MCF 10A (cell line): ENCODE measurements around the gene MAPKAP1. TPM values are rescaled to one million over a fixed set of nuclear protein-coding genes. Genes with fewer than 3 reads are reported as not detected.

ENCODE experiments used
- BruUV-seq: library from RNA; stranded (reverse); fragments of 400-500 nt; replicated peaks from 2 replicates; lab custom pipeline; 2021; lab: Mats Ljungman, UMichigan
- CTCF ChIA-PET: fragments of 300-600 bp; sonication (Branson Sonifier 250); formaldehyde crosslinking; extraction: SDS; loops from one replicate; lab custom pipeline; 2021; ENCODE audit warnings: antibody characterized with exemption, inconsistent platforms; lab: Yijun Ruan, JAX
- POLR2A ChIA-PET: fragments of 300-600, 350-650 bp; sonication (Branson Sonifier 250); formaldehyde crosslinking; extraction: SDS; loops from one replicate; lab custom pipeline; 2020; ENCODE audit warnings: antibody characterized with exemption, inconsistent platforms; lab: Yijun Ruan, JAX
- DNase-seq: peaks from one replicate; pipeline ENCODE4 v3.0.0-alpha.2; 2018; ENCODE audit not compliant: unreplicated experiment
- H3K27ac Mint-ChIP-seq: one replicate; pipeline ENCODE4 v1.8.0; 2022; ENCODE audit warnings: mild to moderate bottlenecking, low read depth, mixed read lengths; ENCODE audit not compliant: unreplicated experiment
- H3K27me3 Mint-ChIP-seq: one replicate; pipeline ENCODE4 v1.8.0; 2022; ENCODE audit warnings: mixed read lengths; ENCODE audit not compliant: insufficient read depth, unreplicated experiment
- H3K36me3 Mint-ChIP-seq: one replicate; pipeline ENCODE4 v1.8.0; 2022; ENCODE audit warnings: mild to moderate bottlenecking, moderate library complexity, mixed read lengths; ENCODE audit not compliant: insufficient read depth, unreplicated experiment
- H3K4me1 Mint-ChIP-seq: one replicate; pipeline ENCODE4 v1.8.0; 2022; ENCODE audit warnings: mixed read lengths; ENCODE audit not compliant: insufficient read depth, unreplicated experiment
- H3K4me3 Mint-ChIP-seq: one replicate; pipeline ENCODE4 v1.8.0; 2022; ENCODE audit warnings: mild to moderate bottlenecking, moderate library complexity, mixed read lengths; ENCODE audit not compliant: unreplicated experiment
- H3K9me3 Mint-ChIP-seq: one replicate; pipeline ENCODE4 v1.8.0; 2022; ENCODE audit warnings: mixed read lengths; ENCODE audit not compliant: unreplicated experiment
- intact Hi-C: fragments of 100-400 bp; cut with micrococcal nuclease; formaldehyde crosslinking; loops from 2 replicates; pipeline ENCODE4 v1.14.1; 2022
- total RNA-seq: library from RNA; stranded (reverse); gene quantifications from 2 replicates; pipeline ENCODE4 v1.2.3, GENCODE V29; 2022
- TF ChIP-seq, protein P1 (sequence below): fragments of 200-600 bp; IDR thresholded peaks from one replicate; pipeline ENCODE4 v1.8.0; 2022; ENCODE audit warnings: antibody characterized with exemption, mild to moderate bottlenecking; ENCODE audit not compliant: unreplicated experiment

Gene MAPKAP1
- total RNA-seq, 1 experiment from 2014 or later = 74.9 TPM

DNA sequence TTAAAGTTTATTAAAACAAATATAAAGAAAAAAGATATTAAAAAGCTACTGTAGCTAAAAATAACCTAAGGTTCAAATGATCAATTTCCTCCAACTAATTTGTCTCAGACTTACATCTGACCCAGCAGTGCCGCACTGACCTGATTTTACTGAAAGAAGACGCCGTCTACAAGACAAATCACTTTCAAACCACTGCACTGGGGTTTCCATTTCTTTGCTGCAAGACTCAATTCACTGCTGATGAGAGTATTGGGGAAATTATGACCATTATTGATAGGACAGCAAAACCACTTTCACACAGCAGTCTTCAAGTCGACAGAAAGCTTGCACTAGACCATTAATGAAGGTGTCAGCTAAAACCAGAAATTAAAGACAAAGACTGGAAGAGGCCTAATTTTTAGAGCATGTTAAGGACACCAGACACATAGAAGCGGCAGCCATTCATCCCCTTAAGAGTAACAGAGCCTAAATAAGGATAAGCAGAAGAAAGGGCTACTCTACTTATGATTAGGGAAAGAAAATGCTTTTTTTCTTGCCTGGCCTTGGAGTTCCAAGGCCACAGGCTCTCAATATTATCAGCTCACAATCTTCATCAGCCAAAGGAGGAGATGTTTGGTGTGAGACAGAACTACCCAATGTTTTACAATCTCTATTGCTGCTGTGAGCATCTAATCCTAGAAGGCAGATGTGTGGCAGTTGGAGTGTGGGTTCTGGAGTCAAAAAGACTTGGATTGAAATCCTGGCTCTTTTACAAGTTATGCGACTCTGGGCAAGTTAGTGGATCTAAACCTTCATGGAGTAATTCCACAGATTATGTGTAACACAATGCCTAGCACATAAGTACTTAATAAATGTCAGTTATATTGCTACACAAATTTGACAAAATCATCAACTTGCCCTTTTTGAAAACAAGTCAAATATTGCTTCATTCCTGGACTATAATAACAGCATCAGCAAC lies 190.7 kb downstream of the MAPKAP1 start:
- Mint-ChIP-seq H3K27ac (no peak overlapping the region), H3K27me3 (no peaks in the 10 kb centered on the region), H3K4me3 (no peak overlapping the region), H3K9me3 (no peaks in the 10 kb centered on the region), H3K36me3 (peaks cover under 1% of the 10 kb centered on the region), H3K4me1 (peaks cover 12% of the 10 kb centered on the region)
- TF ChIP-seq, protein P1, sequence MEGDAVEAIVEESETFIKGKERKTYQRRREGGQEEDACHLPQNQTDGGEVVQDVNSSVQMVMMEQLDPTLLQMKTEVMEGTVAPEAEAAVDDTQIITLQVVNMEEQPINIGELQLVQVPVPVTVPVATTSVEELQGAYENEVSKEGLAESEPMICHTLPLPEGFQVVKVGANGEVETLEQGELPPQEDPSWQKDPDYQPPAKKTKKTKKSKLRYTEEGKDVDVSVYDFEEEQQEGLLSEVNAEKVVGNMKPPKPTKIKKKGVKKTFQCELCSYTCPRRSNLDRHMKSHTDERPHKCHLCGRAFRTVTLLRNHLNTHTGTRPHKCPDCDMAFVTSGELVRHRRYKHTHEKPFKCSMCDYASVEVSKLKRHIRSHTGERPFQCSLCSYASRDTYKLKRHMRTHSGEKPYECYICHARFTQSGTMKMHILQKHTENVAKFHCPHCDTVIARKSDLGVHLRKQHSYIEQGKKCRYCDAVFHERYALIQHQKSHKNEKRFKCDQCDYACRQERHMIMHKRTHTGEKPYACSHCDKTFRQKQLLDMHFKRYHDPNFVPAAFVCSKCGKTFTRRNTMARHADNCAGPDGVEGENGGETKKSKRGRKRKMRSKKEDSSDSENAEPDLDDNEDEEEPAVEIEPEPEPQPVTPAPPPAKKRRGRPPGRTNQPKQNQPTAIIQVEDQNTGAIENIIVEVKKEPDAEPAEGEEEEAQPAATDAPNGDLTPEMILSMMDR = no peak
- CTCF ChIA-PET = interaction anchor here (1.6 kb wide), 1 partner anchor 14 kb away, joined by 4 read pairs; no protein-coding TSS in a partner anchor
- POLR2A ChIA-PET = interaction anchor here (0.5 to 1.8 kb wide), 2 partner anchors 14 to 33 kb away, joined by 3 to 7 read pairs; no protein-coding TSS in a partner anchor
- intact Hi-C loops = no loop called here
- no TSS peak for BruUV-seq
- DNase-seq = no peak

GRCh38 chr9:125515281-125515680 lies 191.7 kb downstream of the MAPKAP1 start:
- ChIA-PET POLR2A (interaction anchor here (1.8 to 2.8 kb wide), 2 partner anchors 15 to 26 kb away, joined by 7 to 14 read pairs; no protein-coding TSS in a partner anchor), CTCF (no interaction called here)
- no TSS peak for BruUV-seq
- Mint-ChIP-seq H3K36me3 (no peaks in the 10 kb centered on the region), H3K9me3 (no peaks in the 10 kb centered on the region), H3K4me3 (no peak overlapping the region), H3K4me1 (peaks cover 17% of the 10 kb centered on the region), H3K27me3 (no peaks in the 10 kb centered on the region), H3K27ac (no peak overlapping the region)
- DNase-seq = no peak
- TF ChIP-seq, protein P1 = no peak
- intact Hi-C loops = no loop called here

- H3K27ac Mint-ChIP-seq = peak overlapping the region; percentile 29
- peaks cover 17% of the 10 kb centered on the region for H3K4me1 Mint-ChIP-seq
- DNase-seq = no peak
- no peaks in the 10 kb centered on the region for H3K27me3 Mint-ChIP-seq
- TF ChIP-seq, protein P1 = no peak
- intact Hi-C loops = no loop called here
- CTCF ChIA-PET = interaction anchor here (0.6 to 1.2 kb wide), 5 partner anchors 107 to 1953 kb away, joined by 3 to 5 read pairs (median 3); no protein-coding TSS in a partner anchor
- no TSS peak for BruUV-seq
- H3K4me3 Mint-ChIP-seq = peak overlapping the region; percentile 73
- no peaks in the 10 kb centered on the region for H3K36me3 Mint-ChIP-seq
- no peaks in the 10 kb centered on the region for H3K9me3 Mint-ChIP-seq
- POLR2A ChIA-PET = interaction anchor here (1.5 to 2.8 kb wide), 5 partner anchors 9 to 27 kb away, joined by 4 to 19 read pairs (median 8); no protein-coding TSS in a partner anchor
These were observed 192.5 kb downstream of the MAPKAP1 start for GRCh38 chr9:125514468-125514867.
